ENCODE results near the gene TMUB2.
A peak's percentile ranks its signal among the peaks of the same experiment; 100 is the strongest.

TMUB2 gene

GRCh38 chr17:44199553-44200477 lies 13.0 kb downstream of the TMUB2 start, which contains the start of gene ATXN7L3:
Gene ATXN7L3, minus strand, starts transcription at chr17:44199884. Its CDS starts 1,814 bp downstream, at chr17:44198070.
- DNase-seq (ENCODE audit: low spot score), result peak; percentile 99
- TF ChIP-seq, protein P1, sequence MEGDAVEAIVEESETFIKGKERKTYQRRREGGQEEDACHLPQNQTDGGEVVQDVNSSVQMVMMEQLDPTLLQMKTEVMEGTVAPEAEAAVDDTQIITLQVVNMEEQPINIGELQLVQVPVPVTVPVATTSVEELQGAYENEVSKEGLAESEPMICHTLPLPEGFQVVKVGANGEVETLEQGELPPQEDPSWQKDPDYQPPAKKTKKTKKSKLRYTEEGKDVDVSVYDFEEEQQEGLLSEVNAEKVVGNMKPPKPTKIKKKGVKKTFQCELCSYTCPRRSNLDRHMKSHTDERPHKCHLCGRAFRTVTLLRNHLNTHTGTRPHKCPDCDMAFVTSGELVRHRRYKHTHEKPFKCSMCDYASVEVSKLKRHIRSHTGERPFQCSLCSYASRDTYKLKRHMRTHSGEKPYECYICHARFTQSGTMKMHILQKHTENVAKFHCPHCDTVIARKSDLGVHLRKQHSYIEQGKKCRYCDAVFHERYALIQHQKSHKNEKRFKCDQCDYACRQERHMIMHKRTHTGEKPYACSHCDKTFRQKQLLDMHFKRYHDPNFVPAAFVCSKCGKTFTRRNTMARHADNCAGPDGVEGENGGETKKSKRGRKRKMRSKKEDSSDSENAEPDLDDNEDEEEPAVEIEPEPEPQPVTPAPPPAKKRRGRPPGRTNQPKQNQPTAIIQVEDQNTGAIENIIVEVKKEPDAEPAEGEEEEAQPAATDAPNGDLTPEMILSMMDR (IDR thresholded peaks at IDR 0.05; ENCODE audit: extremely low read depth, missing control alignments), result no peak

DNA sequence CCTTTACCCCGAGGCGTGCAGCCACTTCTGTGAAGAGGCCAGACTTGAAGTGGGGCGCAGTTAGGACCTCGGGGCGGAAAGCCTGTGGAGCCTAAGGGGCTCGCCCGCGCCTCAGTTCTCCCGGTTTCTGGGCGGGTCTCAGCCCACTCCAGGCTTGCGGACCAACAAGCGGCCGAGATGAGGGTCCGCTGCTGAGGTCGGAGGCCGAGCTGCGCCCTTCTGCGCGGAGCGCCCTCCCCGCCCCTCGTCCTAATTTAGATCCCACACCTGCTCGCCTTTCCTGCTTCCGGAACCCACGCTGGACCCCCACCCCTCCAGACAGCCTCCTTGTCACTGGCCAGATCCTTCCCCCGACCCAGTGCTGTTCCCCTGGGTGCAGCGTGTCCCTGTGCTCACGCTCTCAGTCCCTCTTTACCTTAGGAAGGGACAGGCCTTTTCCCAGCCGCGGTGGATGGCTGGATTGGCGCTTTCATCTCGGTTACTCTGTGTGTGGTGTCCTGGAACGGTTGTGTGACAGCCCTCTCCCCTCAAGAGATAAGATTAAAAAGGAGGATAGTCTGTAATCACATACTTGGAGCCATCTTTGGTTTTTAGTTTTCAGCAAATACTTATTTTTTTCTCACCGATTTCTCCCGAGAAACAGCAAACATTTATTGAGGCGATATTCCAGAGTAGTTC lies 13.8 kb downstream of the TMUB2 start:
- no peak for DNase-seq (ENCODE audit: low spot score)
- TF ChIP-seq, protein P1 (IDR thresholded peaks at IDR 0.05; ENCODE audit: extremely low read depth, missing control alignments), result no peak

DNA sequence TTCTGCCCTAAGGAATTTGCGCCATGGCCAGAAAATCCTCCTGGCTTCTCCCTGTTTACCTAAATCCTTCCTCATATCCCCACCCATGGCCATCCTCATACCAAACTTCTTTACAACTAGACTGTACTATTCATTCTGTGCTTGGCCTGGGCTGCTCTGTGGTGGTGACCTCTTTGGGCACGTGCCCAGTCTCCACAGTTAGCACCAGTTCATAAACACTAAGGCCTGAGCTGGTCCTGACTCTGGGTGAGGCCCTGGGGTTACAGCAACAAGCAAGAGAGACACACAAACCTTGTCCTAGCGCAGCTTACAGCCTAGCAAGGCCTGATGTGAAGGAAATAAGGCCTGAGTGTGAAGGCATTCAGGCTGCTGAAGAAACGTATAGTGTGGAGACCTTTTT lies 16.0 kb downstream of the TMUB2 start:
- TF ChIP-seq, protein P1 (IDR thresholded peaks at IDR 0.05; ENCODE audit: extremely low read depth, missing control alignments), result no peak

DNA sequence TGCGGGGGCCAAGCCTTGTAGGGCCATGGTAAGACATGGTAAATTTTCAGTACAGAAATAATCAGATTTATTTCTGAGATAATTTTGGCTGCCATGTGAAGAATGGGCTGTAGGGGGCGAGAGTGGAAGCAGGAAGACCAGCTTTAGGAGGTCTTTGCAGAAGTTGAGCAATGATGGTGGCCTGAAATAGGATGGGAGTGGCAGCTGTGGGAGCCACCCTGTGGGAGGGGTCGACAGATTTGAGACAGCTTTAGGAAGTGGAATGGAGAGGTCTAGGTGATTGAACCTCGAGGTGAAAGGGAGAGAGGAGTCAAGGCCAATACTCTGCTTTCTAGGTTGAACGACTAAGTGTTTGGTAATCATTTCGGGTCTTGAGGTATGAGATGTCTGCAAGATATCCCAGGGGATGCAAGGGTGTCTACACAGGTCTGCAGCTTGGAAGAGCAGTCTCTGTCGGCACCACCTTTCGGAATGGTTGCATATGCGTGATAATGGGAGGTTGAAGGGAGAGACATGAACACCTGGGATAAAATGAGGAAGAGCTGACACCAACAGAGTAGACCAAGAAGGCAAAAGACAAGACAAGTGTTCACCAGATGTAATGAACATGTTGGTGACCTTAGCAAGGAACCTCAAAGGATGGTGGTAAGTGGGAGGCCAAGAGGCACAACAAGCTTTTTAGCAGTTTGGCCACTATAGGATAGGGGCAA lies 17.1 kb downstream of the TMUB2 start:
- TF ChIP-seq, protein P1 (IDR thresholded peaks at IDR 0.05; ENCODE audit: extremely low read depth, missing control alignments), result peak; percentile 40
- DNase-seq (ENCODE audit: low spot score), result peak; percentile 71

More for the DNA sequence above, 16.0 kb downstream of the TMUB2 start:
- no peak for DNase-seq (ENCODE audit: low spot score)

DNA sequence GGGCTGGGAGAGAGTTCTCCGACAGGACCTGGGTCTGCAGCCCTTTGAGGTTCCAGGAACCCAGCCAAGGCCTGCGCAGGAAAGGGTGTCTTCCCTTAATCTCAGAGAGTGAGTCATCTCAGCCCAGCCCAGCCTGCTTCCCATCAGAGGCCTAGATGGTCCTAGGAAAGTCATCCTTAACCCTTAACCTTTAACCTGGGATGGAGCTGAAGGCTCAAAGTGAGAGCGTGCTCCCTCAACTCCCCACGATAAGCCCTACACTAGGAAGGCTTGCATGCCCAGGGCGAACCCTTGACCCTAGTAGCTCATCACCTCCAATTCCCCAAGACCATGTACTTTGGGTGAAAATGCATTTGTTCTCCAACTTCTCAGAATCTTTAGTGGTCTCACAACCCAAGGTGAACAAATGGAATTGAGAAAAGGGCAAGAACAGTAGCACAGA lies 17.7 kb downstream of the TMUB2 start:
- TF ChIP-seq, protein P1 (IDR thresholded peaks at IDR 0.05; ENCODE audit: extremely low read depth, missing control alignments), result no peak
- DNase-seq (ENCODE audit: low spot score), result no peak

DNA sequence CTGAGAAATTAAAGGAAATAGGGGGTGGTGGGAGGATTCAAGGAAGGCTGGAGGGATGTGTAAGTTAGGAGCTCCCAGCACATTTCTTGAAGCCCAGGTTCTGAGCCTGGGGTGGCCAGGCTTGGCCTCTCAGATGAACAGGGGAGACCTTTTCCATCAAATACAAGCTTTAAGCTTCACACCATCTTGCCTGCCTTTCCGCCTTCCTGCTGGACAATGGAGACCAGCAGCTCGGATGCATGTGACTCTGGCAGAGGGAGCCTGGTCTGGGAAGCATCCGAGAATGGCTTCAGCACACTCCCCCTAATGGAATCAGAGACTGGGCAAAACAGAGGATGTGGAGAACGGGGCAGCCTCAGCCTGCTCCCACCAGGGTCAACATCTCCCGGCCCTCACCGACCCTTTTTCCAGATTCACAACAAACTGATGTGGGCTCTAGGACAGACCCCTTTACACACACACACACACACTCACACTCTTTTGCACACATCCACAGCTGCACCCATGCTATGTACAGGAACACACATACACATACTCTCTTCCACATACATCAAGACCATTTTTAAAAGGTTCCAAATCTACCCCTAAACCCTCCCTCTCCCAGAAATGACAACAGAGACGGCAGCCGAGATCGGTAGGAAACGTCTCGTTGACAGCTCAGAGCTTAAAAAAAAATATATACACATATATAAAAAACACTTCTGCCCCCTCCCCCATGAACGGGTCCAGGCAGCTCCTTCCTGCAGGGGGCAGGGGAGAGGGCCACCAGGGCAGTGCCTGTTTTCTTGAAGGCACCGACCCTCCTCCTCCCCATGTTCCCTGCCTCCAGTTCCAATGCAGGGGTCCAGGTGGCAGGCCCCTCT lies 19.4 kb downstream of the TMUB2 start:
- no peak for DNase-seq (ENCODE audit: low spot score)

More for the DNA sequence above, 19.4 kb downstream of the TMUB2 start:
- TF ChIP-seq, protein P1 (IDR thresholded peaks at IDR 0.05; ENCODE audit: extremely low read depth, missing control alignments), result no peak

All from GM20000 (cell line).